RKO (cell line): ENCODE measurements around the gene CST1.
"Not testable (repeated sequence)": the region's sequence is repeated elsewhere in the genome, so short reads cannot be mapped to it uniquely, and the experiment has no call there.

Source experiments
- DNase-seq: peaks from one replicate; pipeline ENCODE4 v3.0.0-alpha.2; 2016; ENCODE audit warnings: low spot score

CST1 gene

DNA sequence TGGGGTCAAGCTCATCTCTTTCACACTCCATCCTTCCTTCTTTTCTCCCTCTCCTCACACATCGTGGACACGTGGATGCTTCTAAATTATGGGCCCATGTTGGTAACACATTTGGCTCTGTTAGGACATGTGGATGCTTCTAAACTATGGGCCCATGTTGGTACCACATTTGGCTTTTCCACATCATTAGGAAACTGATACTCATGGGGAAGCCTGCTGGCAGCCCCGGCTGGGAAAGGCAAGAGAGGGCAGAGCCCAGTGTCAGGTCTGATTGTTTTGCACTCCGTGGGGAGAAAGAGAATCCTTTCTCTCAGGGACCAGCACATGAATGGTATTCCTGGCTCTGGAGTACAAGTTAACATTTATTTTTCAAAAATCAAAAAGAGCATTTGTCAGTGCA is 4.0 kb upstream of the CST1 start:
- DNase-seq, result no peak

DNA sequence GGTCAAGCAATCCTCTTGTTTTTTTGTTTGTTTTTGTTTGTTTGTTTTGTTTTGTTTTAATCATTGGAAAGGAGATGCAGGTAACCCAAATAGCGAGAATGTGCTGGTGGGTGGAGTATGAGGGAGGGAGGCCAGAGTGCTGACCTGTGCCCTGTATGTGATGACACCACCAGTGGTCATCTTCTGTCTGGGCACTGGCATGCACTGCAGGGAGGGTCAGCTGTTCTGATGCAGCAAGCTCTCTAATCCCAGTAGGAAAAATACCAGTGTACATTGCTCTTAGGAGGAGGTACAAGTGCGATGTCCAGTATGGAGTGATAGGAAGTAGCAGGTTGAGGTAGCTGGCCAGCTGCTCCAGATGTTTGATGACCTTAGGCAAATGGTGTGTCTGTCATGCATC is 2.9 kb upstream of the CST1 start:
- DNase-seq, result no peak

DNA sequence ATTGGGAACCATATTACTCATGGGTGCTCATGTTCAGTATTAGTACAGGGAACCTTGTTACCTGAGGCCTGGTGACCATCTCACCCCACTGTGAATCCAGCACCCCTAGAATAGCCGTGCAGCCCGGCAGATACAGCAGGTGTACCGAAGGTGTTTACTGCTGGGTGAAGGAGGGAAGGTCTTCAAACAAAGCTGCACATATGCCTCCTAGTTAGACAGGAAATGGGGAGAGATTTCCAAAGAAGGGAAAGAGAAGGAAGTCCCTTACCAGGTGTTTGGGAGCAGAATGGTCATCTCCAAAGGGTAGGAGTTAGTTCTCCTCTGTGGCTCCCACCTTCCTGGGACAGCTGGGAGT is 2.4 kb upstream of the CST1 start:
- DNase-seq, result no peak

DNA sequence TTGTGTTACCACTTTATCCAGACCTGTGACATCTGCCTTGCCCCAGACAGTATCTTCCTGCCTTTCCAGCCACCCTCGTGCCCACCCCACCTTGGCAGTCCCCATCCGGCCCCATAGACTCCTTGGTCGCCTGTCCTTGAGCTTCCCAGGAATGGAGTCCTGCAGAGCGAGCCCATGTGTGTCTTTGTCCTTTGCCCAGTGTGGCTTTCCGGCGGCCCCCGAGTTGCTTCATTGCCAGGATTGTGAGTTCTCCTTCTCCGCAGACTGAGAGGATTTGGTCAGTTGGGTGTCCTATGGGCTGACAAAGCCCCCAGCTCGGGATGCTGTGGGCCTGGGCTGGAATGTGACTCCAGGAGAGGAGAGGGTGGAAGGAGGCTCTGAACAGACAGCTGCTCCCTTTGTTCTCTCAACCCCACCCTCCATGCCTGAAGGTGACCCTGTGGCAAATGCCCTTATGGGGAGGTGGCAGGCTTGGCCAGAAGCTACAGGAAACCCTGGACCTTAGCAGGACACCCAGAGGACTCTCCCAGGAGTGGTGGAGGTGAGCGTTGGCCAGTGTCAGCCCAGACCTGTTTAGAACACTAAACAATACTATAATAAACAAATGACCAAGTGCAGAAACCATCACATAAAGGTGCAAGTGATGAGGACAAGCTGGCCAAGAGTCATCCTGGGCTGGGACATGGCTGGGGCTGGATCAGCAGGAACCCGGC is 1.9 kb upstream of the CST1 start:
- no peak for DNase-seq

DNA sequence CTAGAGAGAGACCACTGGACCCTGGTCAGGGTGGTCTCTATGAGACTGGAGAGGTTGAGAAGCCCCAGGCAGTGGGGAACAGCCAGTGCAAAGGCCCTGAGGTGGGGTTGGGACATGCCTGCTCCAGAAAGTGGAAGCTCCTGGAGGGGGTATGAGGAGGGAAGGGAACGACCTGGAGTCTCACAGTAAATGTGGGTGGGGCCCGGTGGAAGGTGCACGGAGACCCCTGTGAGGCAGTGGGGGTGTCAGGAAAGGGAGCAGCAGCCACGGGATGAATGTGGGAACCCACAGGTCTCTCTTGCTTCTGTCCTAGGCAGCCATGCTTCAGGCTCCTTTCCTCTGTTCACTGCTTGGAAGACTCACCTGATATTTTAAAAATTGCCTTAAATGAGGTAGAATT is 1.3 kb upstream of the CST1 start:
- DNase-seq, result no peak

DNA sequence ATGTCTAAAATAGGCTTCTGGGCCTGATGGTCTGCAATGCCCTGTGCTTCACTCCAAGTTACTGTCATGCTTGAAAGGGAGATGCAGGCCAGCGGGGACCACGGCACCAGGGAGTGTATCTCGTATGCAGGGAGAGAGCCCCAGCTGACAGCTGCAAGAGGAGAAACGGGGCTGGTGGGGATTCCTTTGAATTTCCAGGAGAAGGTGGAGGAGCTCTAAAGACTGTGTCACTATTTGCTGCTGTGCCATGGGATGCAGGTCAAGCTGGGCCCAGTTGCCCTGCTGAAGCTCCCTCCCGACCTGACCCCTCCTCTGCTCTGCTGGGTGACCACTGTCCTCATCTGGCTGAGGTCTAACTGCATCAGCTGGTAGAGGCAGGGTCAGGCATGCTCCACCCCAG is 989 bp downstream of the CST1 start:
- DNase-seq, result no peak

DNA sequence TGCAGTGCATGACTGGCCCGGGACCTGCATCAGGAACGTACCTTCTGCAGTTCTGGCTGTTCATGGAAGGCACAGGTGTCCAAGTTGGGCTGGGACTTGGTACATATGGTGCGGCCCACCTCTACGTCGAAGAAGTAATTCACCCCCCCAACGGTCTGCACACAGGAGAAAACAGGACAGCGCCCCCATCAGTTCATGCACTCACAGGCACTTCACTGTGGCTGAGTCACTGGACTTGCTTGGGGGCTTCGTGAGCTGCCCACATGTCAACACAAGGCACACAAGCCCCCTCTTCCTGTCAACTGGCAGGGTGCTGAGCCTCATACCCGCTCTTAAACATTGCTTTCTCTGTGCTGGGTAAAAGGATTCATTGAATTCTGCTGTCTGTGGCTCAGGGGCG is 1.8 kb downstream of the CST1 start:
- DNase-seq, result not testable (repeated sequence)

DNA sequence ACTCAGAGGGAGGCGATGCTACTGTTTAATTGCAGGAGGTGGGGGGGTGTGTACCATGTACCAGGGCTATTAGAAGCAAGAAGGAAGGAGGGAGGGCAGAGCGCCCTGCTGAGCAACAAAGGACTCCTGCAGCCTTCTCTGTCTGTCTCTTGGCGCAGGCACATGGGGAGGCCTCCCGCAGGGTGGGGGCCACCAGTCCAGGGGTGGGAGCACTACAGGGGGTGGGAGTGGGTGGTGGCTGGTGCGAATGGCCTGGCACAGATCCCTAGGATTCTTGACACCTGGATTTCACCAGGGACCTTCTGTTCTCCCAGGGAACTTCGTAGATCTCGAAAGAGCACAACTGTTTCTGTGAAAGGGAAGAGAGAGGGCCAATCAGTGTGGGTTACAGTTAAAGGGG is 3.2 kb downstream of the CST1 start:
- not testable (repeated sequence) for DNase-seq

DNA sequence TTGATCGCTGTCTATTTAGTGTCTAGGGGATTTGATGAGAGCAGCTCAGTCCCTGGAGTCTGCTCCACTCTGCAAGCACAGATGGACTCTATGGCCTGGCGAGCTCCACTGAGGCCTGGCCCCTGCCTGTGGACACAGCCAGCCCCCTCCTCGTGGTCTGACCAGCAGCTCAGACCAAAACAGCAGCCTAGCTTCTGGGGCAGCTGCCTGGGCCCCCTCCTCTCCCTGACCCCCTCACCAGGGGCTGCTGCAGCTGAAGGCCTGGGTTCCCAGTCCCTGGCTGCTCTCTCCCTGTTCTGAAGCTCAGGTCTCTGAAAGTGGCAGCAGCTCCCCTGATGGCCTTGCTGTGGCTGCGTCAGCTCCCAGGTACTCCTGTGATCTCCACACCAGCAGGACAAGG is 3.6 kb downstream of the CST1 start:
- not testable (repeated sequence) for DNase-seq

DNA sequence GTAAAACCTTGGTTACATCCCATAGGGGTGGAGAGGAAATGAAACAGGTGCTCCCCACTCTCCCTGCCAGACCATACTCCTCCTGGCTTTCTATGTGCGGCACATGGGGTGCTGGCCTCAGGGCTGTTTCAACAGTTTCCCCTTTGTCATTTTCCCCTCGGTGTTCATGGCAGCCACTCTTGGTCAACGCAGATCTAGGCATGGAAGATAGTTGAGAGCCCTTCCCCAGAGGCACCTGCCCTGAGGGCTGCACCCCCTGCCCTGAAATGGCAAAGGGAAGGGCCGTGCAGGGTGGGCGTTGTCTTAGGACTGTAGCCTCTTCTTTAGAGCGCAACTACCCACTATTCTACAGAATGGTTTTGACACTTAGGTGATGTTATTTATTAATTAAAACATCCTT is 4.4 kb downstream of the CST1 start:
- no peak for DNase-seq

DNA sequence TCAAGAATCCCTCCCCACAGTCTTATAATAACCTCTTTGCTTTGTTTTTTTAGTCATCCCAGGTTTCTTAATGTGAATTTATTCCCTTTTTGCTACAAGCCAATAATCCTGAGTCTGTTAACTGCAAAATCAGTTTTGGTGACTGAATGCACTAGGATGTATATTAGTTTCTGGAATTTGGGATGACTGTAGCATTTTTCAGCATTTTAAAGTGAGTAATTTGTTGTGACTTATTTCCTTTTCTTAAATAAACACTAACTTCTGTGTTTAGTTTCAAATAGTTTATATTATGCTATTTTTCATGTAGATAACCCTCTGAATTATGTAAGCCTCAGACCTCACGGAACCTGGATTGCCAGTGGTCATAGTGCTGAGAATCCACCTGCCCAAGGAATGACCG is 5.5 kb downstream of the CST1 start:
- DNase-seq, result no peak

DNA sequence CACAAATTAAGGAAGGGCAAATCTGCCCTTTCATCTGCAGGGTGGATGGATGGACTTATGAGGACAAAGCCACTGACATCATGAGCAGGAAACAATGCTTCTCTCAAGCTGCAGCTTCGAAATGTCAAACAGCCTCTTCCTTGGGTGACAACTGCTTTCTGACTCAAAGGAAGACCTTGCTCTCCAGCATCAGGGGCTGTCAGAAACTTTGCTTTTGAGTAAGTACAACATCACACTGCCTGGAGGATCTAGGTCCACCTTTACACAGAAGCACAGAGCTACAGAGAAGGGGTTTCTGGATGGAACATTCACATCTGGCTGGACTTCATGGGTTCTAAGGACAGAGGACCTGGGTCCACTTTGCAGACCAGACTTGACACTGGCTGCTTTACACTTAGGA is 5.9 kb downstream of the CST1 start:
- DNase-seq, result no peak

DNA sequence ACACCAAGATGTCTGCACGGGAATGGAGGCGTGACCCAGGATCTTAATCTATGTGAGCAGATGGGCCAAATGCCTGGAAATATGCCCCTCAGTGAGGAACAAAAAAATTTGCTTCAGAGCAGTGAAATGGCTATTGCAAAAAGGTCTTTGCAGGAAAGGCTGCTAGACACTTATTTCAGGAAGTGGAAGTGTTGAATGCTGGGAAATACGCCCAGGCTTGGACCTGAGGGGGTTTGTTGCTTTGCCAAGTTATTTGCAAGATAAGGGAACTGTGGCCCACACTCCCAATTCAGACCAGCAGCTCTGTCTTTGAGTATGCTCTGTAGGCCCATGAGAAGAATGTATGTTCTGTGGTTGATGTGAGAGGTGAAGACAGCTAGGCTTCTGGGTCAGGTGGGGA is 15.3 kb downstream of the CST1 start:
- DNase-seq, result not testable (repeated sequence)

DNA sequence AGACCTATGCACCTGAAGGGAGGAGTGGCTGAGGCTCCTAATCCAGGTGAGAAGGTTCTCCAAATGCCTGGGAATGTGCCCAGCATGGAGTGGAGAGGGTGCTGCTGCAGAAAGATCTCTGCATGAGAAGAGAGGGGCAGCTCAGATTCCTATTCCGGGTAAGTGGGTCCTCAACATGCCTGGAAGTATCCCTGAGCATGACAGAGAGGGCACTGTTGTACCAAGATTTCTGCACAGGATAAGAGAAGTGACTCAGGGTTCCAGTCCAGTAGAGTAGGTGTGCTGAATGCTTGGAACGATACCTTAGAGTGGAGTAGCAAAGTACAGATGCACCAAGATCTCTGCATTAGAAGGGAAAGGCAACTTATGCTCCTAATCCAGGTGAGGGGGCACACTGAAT is 15.8 kb downstream of the CST1 start:
- DNase-seq, result not testable (repeated sequence)

DNA sequence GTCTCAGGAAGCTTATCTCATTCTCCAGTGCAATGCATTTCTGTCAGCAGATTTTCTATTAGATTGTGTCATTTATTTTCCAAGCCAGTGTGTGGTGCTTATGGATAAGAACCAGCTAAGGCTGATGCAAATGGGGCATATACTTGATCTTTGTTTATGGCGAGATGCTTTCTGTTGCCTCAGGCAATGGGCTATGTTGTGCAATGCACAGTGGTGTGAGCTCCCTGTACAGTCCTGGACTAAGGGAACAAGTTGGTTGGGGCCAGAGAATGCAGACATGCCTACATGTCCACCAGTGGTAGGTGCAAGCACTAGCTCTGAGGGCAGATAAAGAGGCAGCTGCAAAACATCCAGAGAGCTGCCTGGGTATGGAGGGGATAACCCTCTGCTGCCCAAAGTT is 16.3 kb downstream of the CST1 start:
- not testable (repeated sequence) for DNase-seq

DNA sequence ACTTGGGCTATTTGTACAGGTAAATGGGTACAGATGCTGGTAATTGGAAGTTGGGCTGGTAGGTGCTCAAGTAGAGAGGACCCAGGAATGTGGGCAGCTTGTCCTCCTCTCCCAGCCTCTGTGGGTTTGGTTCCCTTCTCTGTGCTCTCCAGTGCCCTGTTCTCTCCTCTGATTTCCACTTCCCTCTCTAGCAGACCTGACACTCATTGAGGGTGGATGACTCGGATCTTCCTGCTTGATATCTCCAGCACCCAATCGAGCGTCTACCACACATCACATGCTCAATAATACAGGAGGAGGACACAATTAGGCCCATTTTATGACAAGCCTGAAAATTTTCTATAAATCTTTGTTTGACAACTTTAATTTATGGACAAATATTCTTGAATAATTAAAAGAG is 23.7 kb downstream of the CST1 start:
- no peak for DNase-seq

DNA sequence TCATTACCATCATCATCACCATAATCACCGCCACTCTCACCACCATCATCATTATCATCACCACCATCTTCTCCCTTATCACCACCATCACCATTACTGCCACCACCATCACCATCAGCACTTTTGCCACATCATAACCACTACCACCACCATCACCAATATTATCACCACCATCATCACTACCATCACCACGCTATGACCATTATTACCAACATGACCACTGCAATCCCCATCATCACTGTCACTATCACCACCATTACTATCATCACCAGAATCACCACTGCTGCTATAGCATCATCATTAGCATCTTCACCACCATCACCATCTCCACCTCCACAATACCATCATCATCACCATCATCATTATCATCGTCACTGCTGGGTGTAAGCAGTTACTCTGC is 25.6 kb downstream of the CST1 start:
- DNase-seq, result no peak

DNA sequence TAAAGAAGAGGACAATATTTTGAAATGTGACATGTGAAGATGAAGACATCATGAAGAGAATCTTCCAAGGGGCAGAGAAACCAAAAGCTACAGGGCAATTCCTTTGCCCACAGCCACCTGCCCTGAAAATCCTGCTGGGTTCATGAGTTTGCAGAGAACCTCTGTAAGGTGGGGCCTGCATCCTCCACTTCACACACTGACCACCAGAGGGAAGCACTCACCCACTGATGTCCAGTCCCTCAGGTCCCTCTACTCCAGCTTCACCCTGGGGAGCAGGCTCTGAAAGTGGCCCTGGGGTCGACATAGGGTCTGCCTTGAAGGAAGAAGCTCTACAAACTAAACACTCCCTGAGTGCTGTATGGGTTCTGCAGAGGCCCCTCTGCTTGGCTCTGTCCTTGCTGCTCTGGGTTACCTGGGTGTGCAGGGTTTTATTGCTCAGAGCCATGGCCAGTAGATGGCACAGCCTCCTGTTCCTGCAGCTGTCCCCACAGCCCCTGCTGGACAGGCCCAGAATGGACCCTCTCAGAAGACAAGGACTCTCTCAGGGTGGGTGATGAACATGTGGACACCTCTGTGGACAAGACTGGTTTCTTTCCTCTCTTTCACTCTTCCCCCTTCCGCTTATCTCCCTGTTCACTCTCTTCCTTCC is 27.0 kb downstream of the CST1 start:
- peak; percentile 35 for DNase-seq

DNA sequence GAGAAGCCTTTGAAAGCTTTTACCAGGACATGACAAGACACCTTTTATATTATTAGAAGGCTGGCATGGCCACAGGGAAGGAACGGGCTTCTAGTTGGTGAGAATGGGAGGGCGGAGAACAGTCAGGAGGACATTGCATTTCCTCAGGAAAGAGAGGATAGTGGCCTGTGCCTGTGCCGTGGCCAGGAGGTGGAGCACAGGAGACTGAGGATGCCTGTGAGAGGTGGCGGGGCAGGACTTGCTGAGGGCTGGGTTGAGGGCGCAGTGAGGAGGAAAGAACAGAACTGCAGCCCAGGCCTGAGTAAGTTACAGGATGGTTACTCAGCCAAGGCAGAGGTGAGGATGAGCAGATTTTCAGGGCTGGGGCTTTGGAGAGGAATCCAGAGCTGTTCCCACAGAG is 27.9 kb downstream of the CST1 start:
- not testable (repeated sequence) for DNase-seq

DNA sequence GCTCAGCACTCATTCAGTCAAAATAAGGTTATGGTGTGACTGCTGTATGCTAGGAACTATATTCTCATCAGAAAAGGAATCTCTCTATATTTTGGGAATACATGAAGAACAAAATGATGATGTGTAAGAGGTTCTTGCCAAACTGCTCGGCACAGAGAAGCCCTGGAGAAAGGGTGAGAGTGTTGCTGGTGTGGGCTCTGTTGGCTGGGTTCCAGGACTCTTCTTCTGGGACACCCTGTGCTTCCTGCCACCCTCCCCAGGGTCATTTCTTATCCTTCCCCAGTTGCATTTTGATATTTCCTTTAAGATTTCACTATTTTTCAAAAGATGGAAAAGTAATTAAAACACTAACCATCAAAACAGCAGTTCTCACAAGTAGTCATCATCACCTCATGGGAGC is 28.8 kb downstream of the CST1 start:
- no peak for DNase-seq

DNA sequence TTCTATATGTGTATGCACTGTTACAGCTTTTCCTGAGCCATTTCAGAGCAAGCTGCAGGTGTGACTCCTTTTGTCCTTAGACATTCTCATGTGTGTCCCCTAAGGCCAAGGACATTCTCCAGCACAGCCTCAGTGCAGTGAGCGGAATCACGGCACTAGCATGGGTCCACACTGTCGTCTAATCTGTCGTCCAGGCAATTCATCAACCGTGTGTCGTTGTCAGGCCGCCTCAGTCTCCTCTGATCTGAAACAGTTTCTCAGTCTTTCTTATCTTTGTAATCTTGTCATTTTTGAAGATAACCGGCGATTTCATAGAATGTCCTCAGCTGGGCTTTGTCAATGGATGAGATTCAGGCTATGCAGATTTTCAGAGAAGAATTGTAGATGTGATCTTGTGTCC is 31.4 kb downstream of the CST1 start:
- not testable (repeated sequence) for DNase-seq

DNA sequence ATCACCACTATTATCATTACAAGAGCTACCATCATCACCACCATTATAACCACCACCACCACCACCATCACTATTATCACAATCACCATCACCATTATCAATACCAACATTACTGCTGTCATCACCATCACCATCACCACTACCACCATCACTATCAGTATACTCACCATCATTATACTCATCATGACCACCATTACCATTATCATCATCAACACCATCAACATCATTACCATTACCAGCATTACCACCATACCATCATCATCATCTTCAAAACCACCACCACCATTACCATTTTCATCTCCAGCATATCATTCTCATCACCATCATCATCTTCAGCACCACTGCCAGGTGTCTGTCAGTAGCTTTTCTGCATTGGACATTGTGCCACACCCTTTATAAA is 39.0 kb downstream of the CST1 start:
- not testable (repeated sequence) for DNase-seq

DNA sequence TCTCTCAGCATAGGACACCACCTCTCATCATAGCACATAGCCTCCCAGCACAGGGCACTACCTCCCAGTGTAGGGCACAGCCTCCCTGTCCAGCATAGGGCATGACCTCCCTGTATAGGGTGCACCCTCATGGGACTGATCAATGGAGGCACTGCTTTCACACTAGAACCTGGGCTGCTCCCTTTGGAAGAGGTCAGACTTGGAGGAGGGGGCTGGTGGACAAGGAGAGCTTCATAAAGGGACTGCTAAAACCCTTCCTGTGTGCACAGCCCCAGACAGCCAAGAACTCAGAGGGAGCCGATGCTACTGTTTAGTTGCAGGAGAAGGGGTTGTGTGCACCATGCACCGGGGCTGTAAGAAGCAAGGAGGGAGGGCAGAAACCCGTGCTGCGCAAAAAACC is 40.0 kb downstream of the CST1 start:
- DNase-seq, result no peak

DNA sequence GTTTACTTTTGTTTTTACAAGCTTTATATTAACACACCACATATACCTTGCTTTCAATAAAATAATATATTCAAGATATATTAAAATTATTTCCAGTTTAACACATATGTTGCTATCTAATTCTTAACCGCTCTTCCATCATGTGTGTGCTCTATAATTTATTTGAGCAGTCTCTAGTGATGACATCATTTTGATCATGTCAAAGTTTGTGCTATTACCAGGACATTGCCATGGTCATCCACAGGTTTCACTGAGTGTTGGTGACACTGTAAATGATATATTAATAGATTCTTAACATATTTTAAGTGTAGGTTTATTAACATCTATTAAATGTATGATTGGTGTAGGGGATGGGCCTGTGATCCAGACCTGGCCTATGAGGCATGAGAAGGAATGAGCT is 44.8 kb downstream of the CST1 start:
- no peak for DNase-seq
